WTC11 (cell line): ENCODE data around the gene PHOSPHO1.

Source experiments
- ATF2 ChIP-seq: sonication (generic); formaldehyde crosslinking; IDR thresholded peaks from 2 replicates; pipeline ENCODE4 v1.8.1; 2022; ENCODE audit warnings: low read depth, missing genetic modification reagents, borderline replicate concordance
- CBFB ChIP-seq: sonication (generic); formaldehyde crosslinking; IDR thresholded peaks from 2 replicates; pipeline ENCODE4 v1.8.1; 2022; ENCODE audit warnings: mild to moderate bottlenecking, low read depth, missing genetic modification reagents
- CTCF ChIP-seq: fragments of 200-600 bp; IDR thresholded peaks from 2 replicates; pipeline ENCODE4 v1.8.0; 2022; ENCODE audit warnings: antibody characterized with exemption
- ESRRA ChIP-seq: sonication (generic); formaldehyde crosslinking; IDR thresholded peaks from 2 replicates; pipeline ENCODE4 v1.8.1; 2022; ENCODE audit warnings: mild to moderate bottlenecking, missing genetic modification reagents, borderline replicate concordance
- IRF2 ChIP-seq: sonication (generic); formaldehyde crosslinking; IDR thresholded peaks from 2 replicates; pipeline ENCODE4 v1.8.0; 2022; ENCODE audit warnings: low read depth, missing genetic modification reagents, borderline replicate concordance
- MAX ChIP-seq: sonication (generic); formaldehyde crosslinking; IDR thresholded peaks from 2 replicates; pipeline ENCODE4 v1.8.0; 2022; ENCODE audit warnings: mild to moderate bottlenecking, missing genetic modification reagents
- RELA ChIP-seq: sonication (generic); formaldehyde crosslinking; IDR thresholded peaks from 2 replicates; pipeline ENCODE4 v1.8.1; 2022; ENCODE audit warnings: missing genetic modification reagents, mild to moderate bottlenecking, borderline replicate concordance
- SP1 ChIP-seq: sonication (generic); formaldehyde crosslinking; conservative IDR thresholded peaks from 2 replicates; pipeline ENCODE4 v1.8.1; 2022; ENCODE audit warnings: missing genetic modification reagents
- ZBTB21 ChIP-seq: sonication (generic); formaldehyde crosslinking; IDR thresholded peaks from 2 replicates; pipeline ENCODE4 v1.8.1; 2023; ENCODE audit warnings: mild to moderate bottlenecking, missing genetic modification reagents, borderline replicate concordance
- ZNF317 ChIP-seq: sonication (generic); formaldehyde crosslinking; IDR thresholded peaks from 2 replicates; pipeline ENCODE4 v1.8.1; 2023; ENCODE audit warnings: low read depth, mild to moderate bottlenecking, moderate library complexity, missing genetic modification reagents, borderline replicate concordance
- ZNF416 ChIP-seq: fragments of 250-450 bp; sonication (Bioruptor Pico); IDR thresholded peaks from 2 replicates; pipeline ENCODE4 v1.9.0; 2021; ENCODE audit warnings: mild to moderate bottlenecking, inconsistent platforms

- TF ChIP-seq SP1: no peak
- TF ChIP-seq CTCF: no peak
- TF ChIP-seq RELA (CRISPR knock-in tag): no peak
- no peak for TF ChIP-seq ZBTB21 (CRISPR knock-in tag)
- TF ChIP-seq IRF2: no peak
- TF ChIP-seq ATF2: no peak
- no peak for TF ChIP-seq ZNF317
- TF ChIP-seq MAX (CRISPR knock-in tag): no peak
- no peak for TF ChIP-seq ESRRA (CRISPR knock-in tag)
- no peak for TF ChIP-seq ZNF416 (CRISPR knock-in tag)
- no peak for TF ChIP-seq CBFB
Observed at GRCh38 chr17:49190932-49191331, 39.7 kb downstream of the PHOSPHO1 start.
